ENCODE measurements around the gene ZNF747.
A peak's percentile ranks its signal among the peaks of the same experiment; 100 is the strongest.
"Not testable (repeated sequence)": the region's sequence is repeated elsewhere in the genome, so short reads cannot be mapped to it uniquely, and the experiment has no call there.

The ZNF747 gene

DNA sequence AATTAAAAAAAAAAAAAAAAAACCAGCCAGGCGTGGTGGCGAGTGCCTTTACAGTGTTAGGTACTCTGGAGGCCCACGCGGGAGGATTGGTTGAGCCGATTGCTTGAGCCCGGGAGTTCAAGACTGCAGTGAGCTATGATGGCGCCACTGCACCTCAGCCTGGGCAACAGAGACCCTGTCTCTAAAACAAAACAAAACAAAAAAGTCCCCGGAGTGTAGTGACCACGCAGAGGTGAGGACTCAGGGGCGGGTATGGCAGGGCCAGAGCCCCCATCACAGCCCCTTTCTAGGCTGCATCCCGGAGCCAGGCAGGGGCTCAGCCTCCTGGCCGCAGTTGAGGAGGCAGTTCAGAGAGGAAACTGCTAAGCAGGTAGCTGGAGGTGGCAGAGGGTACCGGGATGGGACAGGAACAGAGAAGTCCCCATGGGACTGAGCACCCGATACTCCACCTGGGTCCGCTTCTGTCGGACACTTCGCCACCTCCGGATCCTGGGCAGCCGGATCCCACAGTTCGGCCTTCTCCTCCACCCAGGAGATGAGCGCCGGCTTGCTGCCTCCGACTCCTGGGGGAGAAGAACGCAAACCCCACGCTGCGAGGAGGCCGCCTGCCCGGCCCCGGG is 800 bp downstream of the ZNF747 start:
- DNase-seq (ENCODE audit: low read depth): no peak

DNA sequence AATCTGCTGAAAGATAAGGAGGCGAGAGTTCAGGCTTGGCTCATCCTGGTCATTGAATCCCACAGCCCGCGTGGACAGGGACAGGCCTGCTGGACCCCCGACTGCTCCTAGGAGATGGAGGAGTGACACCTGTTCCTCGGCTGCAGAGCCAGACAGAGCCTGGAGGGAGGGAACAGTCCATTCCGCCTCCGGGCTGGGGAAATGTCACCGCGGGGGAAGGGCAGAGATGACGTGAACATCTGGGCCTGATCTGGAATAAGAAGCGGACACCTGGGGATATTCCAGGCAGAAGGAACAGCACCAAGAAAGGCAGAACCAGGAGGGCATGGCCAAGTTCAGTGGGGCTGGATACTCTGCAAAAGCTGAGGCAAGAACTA is 1.5 kb downstream of the ZNF747 start:
- no peak for DNase-seq (ENCODE audit: low read depth)

DNA sequence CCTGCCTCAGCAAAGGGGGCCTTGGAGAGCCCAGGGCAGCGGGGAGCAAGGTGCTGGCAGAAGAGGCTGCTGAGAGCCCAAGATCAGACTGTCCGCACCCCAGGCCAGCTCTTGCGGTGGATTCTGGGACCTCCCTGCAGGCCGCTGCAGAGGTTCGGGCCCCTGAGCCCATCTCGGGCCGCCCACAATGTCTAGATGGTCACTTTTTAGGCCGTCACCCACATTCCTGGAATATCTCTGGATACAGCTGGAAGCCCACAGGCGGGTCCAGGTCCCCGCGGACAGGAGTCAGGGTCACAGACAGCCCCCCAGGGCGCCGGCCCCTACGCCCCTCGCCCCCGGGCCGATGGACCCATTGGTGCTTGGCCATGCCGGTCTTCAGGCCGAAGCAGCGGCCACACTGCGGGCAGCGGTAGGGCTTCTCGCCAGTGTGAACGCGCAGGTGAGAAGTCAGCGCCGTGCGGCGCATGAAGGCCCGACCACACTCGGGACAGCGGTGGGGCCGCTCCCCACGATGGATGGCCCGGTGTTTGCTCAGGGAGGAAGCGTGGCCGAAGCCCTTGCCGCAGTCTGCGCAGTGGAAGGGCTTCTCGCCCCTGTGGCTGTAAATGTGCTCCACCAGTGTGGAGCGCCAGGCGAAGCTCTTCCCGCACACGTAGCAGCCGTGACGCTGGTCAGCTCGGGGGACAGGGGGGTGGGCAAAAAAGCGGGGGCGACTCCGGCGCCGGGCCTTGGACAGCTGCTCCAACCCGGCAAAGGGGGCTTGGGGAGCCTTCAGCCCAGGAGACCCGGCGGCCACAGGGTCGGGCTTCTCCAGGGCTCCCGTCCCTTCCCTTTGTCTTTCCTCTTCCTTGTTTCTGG is 2.1 kb downstream of the ZNF747 start:
- DNase-seq (ENCODE audit: low read depth): no peak

DNA sequence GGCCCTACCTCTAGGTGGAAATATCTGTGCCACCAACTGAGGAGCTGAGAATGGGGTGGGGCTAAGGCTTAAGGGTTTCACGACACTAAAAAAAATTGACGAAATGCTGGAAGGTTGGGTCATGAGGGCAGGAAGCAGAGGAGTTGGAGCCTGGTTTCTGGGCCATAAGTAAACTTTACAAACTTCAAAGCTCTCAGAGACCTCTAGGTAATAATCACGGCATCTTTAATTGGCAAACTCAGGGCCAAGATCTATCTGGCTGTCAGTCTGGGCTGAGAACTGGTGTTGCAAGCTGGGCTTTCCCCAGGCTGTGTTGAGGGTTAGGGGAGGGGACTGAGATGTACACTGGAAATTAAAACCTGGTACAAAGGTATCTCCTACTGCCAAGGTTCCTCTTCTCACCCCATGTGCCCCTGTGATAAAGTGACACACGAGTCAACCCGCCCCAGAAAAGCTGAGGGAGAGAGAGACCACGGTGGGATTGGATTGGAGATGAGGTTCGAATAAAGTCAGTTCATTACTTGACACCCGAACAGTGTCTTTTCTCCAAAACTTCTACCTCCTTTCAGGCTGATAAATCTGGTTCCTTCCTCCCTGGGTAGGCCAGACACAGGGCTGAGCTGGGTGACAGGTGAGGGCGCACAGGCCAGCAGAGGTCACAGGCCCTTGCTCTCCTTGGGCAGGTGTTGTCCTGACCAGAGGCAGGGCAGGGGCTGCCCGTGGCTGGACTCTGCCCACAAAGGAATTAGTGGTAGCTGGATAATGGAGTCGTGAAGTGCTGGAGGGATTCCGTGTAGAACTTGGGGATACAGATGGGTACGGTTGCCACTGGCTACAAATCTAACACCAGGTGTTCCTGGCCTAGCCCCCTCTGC is 4.3 kb downstream of the ZNF747 start:
- no peak for DNase-seq (ENCODE audit: low read depth)

DNA sequence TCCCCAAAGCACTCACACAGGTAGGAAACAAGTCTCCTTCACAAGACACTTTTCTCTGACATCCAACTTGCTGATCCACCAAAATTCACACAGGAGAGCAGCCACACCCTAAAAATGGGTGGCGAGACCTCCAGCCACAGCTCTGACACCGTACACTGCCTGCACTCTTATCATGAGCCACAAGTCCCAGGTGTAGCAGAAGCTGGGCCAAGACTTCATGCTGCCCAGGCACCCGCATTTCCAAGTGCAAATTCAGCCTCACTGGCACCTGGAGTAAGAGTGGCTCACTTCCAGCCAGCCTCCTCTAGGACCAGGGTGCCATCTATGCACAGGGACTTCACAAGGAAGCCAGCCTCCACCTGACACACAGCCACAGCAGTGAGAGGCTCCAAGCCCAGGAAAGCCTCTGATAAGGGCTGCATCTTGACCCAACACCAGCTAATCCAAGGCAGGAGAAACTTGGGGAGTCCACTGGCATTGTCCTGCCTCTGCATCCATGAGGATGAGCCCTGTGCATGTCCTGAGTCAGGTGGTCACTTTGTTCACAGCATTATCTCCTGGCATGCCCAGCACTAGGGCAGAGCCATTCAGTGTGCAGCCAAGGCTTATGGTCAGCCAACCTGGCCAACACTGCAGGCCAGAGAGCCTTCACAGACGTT is 5.7 kb downstream of the ZNF747 start:
- no peak for DNase-seq (ENCODE audit: low read depth)

DNA sequence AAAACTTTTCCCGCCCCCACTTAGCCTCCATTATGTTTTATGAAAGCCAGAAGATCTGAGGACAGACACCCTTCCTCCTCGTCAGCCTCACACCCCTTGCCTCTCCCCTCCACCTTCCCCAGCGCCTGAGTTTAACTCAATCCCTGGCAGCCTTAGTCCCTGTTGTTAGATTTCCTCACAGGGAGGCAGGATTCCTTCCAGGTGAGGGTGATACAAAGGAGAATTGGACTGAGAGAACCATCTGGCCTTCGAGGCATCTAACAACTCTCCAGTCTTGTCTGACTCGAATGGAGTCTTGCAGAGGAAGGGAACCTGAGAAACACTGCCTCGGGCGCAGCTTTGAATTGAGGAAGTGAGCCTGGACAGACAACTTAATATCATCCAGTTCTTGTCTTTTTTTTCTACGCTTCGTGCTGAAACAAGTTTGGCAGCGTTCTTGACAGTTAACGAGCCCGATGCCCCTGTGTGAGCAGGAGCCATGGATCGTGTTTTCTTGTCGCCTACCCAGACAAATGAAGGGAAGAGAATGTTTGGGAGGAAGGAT is 7.0 kb downstream of the ZNF747 start:
- no peak for DNase-seq (ENCODE audit: low read depth)

DNA sequence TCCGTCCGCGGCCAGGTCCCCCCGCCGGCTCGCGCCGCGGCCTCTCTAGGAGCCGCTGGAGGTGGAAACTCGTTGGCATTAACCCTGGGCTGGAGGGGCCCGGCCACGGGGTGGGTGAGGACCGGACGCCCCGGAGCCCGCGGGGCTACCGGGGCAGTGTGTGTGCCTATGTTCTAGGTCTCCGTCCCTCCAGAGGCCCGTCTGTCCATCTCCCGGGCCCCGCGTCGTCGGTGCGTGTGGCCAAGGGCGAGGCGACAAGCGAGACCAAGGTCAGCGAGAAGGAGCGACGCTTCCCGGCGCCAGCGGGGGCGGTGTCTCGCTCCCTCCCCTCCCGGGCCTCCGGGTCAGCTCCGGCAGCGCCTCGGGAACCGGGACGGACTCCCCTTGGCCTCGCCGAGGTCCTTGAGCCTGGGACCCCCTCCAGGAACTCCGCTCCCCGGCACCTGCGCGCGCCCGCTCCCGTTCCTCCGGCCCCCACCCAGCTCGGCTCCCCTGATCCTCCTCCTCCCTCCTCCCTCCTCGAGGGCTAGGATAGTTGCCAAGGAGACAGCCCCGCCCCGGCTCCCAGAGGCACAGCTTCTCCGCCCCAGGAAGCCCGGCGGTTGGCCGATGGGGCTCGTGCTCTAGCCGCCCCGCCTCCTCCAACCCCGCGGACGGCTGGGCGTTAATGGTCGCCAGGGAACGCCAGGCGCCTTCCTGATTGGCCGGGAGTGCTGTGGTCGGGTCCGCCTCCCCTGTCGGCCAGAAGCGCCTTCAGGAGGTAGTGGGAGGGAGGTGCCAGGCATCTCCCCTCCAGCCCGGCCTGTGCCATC is 7.6 kb downstream of the ZNF747 start:
- DNase-seq (ENCODE audit: low read depth): peak; percentile 93

DNA sequence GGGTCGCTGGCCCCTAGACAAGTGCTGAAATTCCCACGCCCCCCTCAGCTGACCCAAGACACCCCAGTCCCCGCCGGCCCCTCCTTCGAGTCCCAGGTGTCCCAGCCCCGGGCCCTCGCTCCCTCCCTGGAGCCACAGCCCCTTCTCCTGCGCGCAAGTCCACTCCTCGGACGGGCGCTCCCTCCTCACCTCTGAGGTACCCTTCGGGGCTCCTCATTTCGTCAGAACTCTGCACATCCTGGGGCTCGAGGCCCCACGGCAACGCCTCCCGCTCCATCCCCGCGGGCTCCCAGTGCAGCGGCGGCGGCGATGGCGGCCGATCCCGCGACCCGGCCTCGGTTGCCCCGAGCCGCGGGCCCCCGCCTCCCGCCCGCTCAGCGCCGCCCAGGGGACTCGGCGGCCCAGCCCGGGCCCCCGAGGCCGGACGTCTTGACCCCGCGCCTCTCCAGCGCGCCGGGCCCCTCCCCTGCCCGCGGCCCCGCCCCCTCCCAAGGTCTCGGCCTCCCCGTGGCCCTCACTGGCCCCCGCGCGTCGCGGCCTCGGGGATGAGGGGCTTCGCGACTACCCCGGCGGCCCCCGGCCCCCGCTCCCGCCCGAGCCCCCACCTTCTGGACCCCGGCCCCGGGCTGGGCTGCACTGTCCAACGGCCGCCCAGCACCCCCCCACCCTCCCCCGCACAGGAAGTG is 8.4 kb downstream of the ZNF747 start, which contains the start of gene ZNF768:
Gene ZNF768 (minus strand): TSS at position 430 of the 686 bp plus-strand sequence. CDS start 153 bp downstream, at position 277.
- no peak for DNase-seq (ENCODE audit: low read depth)

DNA sequence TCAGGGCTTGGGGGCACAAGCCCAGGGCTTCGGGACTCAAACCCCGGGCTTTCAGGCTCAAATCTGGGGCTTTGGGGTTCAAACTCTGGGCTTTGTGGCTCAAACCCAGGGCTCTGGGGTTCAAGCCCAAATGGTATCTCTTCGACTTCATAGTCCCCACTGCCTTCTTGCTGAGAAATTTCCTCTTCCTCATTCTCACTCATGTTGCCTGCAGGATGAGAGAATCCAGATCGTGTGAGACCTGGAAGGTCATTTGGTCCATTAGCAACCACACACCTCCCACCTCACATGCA is 8.9 kb downstream of the ZNF747 start:
- no peak for DNase-seq (ENCODE audit: low read depth)

DNA sequence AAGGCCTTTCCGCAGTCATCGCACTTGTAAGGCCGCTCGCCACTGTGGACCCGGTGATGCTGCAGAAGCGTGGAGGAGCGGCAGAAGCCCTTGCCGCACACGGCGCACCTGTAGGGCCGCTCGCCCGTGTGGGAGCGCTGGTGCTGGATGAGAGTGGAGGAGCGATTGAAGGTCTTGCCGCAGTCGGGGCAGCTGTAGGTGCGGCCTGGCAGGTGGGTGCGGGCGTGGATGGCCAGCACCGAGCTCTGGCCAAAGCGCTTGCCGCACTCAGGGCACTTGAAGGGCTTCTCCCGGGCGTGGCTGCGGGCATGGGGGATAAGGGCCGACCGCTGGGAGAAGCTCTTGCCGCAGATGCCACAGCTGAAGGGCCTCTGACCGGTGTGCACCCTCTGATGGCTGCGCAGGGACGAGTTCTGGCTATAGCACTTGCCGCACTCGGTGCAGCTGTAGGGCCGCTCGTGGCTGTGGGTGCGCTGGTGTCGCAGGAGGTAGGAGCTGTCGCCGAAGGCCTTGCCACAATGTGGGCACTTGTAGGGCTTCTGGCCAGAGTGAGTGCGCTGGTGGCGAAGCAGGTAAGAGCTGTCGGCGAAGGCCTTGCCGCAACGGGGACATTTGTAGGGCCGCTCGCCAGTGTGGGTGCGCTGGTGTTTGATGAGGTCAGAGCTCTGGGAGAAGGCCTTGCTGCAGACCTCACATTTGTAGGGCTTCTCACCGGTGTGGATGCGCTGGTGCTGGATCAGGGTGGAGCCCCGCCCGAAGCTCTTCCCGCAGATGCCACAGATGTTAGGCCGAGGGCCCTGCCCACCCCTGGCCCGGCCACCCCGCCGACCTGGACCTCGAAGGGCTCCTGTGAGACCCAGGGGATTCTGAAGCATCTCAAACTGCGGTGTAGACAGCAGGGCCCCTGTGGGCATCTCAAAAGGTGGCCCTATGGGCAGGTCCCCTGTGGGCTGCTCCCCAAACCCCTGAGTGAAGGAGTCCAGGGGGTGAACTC is 9.8 kb downstream of the ZNF747 start:
- no peak for DNase-seq (ENCODE audit: low read depth)

DNA sequence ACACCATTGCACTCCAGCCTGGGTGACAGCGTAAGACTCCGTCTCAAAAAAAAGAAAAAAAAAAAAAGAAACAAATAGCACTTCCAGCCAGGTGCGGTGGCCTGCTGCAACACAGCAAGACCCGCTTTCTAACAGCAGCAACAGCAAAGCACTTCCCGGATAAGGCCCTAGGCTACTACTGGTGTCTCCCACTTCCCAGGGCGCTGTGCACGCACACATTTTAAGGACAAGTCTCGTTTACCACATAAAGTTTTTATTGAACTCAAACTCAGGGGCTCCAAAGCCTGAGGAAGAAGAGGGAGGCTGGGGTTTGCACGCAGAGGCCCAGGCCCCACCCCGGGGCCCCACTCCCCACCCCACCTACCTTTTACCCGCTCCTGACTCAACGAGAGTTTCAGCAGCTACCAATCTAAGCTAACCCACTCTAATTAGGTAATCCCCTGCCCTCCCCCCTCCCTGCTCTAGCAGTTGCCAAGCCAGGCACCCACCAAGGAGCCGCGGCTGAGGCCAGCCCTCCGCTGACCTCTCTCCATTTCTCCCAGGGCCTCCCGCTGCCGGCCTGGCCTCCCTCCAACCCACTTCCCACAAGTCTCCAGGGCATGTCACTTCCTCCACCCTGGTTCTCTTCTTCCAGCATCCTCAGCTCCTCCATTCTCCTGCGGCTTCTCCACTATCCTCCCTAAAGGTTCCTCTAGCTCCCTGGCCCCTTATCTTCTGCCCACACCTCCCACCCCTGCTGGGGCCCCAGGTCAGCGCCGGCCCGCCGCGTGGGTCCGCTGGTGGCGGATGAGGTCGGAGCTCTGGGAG is 10.7 kb downstream of the ZNF747 start:
- no peak for DNase-seq (ENCODE audit: low read depth)

DNA sequence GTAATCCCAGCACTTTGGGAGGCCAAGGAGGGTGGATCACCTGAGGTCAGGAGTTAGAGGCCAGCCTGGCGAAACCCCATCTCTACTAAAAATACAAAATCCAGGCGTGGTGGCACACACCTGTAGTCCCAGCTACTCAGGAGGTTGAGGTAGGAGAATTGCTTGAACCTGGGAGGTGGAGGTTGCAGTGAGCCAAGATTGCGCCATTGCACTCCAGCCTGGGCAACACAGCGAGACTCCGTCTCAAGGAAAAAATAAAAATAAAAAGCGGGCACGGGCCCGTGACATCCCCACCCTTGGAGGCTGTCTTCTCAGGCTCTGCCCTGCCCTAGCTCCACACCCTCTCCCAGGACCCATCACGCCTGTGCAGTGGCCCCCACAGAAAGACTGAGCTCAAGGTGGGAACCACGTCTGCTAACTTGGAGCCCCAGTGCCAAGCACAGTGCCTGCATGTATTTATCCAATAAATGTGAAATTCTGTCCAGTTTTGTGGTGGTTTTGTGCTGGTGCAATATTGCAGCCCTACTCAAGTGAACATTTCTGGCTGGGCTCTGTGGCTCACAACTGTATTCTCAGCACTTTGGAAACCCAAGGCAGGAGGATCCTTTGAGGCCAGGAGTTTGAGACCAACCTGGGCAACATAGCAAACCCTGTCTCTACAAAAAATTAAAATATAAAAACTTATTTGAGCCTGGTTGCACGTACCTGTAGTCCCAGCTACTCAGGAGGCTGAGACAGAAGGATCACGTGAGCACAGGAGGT is 11.8 kb downstream of the ZNF747 start:
- not testable (repeated sequence) for DNase-seq (ENCODE audit: low read depth)

DNA sequence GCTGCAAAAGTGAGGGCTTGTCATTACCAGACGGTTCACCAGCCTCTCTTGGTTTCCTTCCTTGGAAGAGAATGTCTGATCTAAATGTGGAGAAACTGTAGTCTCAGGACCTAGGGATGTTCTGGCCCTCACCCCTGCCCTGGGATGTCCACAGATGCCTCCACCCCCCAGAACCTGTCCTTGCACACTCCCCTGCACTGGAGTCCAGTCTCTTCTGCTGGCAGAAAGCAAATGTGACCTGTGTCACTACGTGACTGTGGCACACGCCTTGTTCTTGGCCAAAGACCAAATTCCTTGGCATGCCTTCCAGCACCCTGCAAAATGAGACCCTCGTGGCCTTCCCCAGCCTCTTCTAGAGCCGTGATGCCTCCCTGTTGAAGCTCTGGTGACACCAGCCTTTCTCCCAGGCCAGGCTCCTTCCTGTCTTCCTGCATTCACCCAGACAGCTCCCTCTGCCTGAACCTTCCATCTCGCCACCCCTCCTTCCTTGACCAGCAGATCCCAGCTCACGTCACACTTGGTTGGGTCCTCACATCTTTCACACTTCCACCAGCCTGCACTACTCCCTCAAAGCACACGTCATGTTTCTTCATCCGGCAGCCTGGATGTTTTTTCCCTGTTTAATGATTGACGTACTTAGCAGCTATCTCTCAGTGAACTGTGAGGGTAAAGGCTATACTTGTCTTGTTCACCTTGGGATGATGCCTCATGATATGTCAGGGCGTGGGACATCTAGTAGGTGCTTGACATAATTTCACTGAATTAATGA is 12.6 kb downstream of the ZNF747 start:
- no peak for DNase-seq (ENCODE audit: low read depth)

DNA sequence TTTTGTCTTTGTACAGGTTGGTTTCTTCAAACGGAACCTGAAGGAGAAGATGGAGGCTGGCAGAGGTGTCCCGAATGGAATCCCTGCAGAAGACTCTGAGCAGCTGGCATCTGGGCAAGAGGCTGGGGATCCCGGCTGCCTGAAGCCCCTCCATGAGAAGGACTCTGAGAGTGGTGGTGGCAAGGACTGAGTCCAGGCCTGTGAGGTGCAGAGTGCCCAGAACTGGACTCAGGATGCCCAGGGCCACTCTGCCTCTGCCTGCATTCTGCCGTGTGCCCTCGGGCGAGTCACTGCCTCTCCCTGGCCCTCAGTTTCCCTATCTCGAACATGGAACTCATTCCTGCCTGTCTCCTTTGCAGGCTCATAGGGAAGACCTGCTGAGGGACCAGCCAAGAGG is 13.2 kb downstream of the ZNF747 start:
- no peak for DNase-seq (ENCODE audit: low read depth)

DNA sequence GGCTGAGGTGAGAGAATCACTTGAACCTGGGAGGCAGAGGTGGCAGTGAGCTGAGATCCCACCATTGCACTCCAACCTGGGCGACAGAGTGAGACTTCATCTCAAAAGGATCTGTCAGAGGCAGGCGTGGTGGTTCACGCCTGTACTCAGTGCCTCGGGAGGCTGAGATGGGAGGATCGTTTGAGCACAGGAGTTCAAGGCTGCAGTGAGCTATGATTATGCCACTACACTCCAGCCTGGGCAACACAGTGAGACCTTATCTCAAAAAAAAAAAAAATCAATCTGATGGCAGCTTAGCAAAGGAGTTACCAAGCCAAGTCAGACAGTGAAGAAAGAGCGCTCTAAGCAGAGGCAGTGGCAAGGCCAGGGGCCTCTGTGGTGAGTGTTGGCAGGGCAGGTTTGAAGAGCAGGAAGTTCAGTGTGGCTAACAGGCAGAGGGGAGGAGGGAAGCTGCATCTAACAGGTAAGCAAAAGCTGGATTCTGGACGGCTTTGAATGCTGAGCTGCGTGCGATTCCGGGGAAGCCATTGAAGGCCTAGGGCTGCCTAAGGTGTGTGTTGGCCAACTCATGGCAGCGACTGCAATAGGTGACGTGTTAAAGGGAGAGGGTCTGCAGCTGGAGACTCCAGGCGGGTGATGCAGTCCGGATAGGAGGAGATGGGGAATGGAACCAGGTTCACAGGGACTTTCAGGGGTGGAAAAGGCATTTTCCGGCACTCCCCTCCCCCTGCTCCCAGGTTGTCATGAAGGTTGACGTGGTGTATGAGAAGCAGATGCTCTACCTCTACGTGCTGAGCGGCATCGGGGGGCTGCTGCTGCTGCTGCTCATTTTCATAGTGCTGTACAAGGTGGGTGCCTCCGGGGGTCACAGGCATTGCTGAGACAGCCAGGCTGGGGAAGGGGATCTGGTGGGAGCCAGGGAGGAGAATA is 15.3 kb downstream of the ZNF747 start:
- DNase-seq (ENCODE audit: low read depth): no peak

DNA sequence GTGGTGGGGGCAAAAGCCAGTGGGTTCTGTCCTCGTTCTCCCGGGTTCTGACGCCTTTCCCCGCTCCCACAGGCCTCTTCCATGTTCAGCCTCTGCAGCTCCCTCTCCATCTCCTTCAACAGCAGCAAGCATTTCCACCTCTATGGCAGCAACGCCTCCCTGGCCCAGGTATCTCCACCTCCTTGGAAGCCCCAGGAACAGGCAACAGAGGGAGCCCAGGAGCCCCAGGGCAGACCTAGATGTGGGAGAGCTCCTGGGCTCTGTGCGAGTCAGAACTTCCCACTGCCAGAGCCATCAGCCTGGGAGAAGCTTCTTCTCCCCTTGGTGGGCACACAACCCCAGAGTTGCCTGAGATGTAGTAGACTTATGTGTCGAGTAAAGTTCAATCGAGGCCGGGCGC is 16.1 kb downstream of the ZNF747 start:
- no peak for DNase-seq (ENCODE audit: low read depth)

All from stimulated activated CD8-positive, alpha-beta memory T cell treated with anti-CD3 and anti-CD28 coated beads, Interleukin-4, amount 100 ng/mL, for 24 hours (primary cell).